HepG2 (cell line): Measurements from ENCODE around the gene NUP133.

ENCODE experiments used
- CTCF ChIP-seq: sonication (generic); formaldehyde crosslinking; IDR thresholded peaks from 2 replicates; pipeline ENCODE4 v1.5.0; 2020; ENCODE audit warnings: mild to moderate bottlenecking, missing genetic modification reagents, moderate library complexity
- NFRKB ChIP-seq: fragments of 450-650 bp; IDR thresholded peaks from 2 replicates; pipeline ENCODE4 v1.6.1; 2017
- PLRG1 ChIP-seq: fragments of 450-650 bp; conservative IDR thresholded peaks from 2 replicates; pipeline ENCODE4 v1.6.1; 2016

GRCh38 chr1:229471175-229471574 lies 37.0 kb downstream of the NUP133 start:
- no peak for TF ChIP-seq CTCF (CRISPR knock-in tag)
- no peak for TF ChIP-seq PLRG1
- TF ChIP-seq NFRKB: no peak
